GM10248 (cell line): ENCODE measurements around the gene RPL36AL.

Experiments used
- CTCF ChIA-PET: fragments of 300-600 bp; sonication (Branson Sonifier 250); formaldehyde crosslinking; extraction: SDS; loops from one replicate; lab custom pipeline; 2021; ENCODE audit warnings: antibody characterized with exemption; lab: Yijun Ruan, JAX
- POLR2A ChIA-PET: fragments of 350-650 bp; sonication (Branson Sonifier 250); formaldehyde crosslinking; extraction: SDS; loops from one replicate; lab custom pipeline; 2020; ENCODE audit warnings: antibody characterized with exemption; lab: Yijun Ruan, JAX
- DNase-seq: peaks from one replicate; pipeline ENCODE4 v3.0.0; 2012; ENCODE audit errors: extremely low spot score
- CTCF ChIP-seq: IDR thresholded peaks from 2 replicates; pipeline ENCODE4 v1.5.1; 2012; ENCODE audit warnings: mild to moderate bottlenecking, low read depth; ENCODE audit errors: extremely low read depth, missing control alignments, control extremely low read depth

RPL36AL gene

DNA sequence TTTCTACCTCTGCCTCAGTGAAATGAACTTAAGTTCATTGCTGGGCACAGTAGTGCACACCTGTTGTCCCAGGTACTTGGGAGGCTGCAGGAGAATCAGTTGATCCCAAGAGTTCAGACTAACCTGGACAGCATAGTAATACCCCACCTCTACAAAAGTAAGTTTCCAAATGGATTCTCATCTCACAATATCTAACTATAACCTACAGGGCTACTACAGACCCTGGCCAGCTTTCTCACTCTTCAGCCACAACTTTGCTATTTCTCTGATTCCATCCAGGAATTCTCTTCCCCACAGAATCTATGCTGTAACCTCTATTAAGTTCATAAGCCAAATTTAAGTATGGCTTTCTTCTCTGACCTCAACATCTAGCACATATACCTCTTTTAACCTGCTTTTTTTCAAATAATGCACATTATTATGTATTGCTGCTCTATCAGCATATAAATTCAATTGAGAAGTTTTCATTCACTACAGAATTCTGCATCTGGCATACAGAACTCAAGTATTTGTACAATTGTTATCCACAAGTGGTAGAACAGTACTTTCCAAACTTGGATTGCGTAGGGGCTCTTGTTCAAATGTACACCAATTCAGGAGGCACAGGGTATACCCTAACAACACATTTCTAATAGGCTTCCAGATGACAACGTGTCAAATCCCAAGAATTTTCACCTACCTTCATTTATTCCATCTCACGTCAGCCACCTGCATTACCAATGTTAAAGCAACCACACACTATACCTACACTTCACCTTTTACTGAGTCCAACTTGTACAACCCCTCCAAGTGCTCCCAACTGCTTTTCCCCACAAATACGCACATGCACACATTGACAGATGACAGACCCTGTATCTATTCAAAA, 38.1 kb downstream of the RPL36AL start:
- CTCF ChIA-PET: interaction anchor here (1.4 kb wide), 1 partner anchor 121 kb away, joined by 4 read pairs; no protein-coding TSS in a partner anchor
- no peak for TF ChIP-seq CTCF
- POLR2A ChIA-PET: no interaction called here
- DNase-seq: no peak

- no peak for TF ChIP-seq CTCF
- DNase-seq: no peak
- ChIA-PET CTCF (interaction anchor here (1.4 kb wide), 1 partner anchor 120 kb away, joined by 4 read pairs; no protein-coding TSS in a partner anchor), POLR2A (no interaction called here)
Measured at GRCh38 chr14:49581209-49582112, 39.0 kb downstream of the RPL36AL start.

DNA sequence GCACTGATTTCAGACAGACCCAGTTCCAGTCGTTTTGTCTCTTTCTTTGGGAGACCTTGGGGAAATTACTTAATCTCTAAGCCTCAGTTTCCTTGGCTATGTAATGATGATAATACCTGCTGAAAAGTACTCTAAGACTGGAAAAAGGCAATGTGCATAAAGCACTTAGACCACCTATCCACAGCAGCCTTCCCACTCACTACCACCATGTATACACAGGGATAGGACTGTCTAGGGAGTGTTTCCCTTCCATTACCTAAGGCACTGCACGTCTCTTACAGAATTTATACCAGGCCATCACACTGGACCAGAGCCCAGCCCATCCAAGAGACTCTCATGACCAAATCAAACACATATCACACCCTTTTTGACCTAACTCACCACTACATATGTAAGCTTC, 40.6 kb downstream of the RPL36AL start:
- CTCF ChIA-PET: interaction anchor here (1.4 kb wide), 1 partner anchor 741 kb away, joined by 3 read pairs; no protein-coding TSS in a partner anchor
- TF ChIP-seq CTCF: no peak
- DNase-seq: no peak
- POLR2A ChIA-PET: no interaction called here

DNA sequence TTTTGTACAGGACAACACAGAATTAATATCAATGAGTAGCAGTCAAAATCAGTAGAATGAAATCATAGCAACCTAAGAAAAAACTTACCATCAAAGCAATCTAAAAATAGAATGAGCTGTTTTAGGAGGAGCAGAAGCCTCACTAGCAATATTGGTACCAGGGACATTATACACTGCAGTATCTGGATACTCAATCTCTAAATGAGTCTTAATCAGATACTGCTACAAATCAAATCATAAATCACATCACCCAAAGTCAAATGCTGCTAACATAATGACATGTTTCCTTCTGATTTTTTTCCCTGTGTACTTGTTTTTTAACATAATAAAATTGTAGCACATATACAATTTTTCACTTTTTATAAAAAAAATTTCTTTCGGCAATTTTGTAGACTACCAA, 42.3 kb downstream of the RPL36AL start:
- TF ChIP-seq CTCF: no peak
- DNase-seq: no peak
- CTCF ChIA-PET: interaction anchor here (1.1 to 1.5 kb wide), 3 partner anchors 21 to 116 kb away, joined by 3 read pairs; partner anchors contain the start of gene LRR1
- POLR2A ChIA-PET: no interaction called here

- POLR2A ChIA-PET: no interaction called here
- no peak for DNase-seq
- TF ChIP-seq CTCF: no peak
- CTCF ChIA-PET: no interaction called here
Measured at GRCh38 chr14:49574038-49574437, 46.4 kb downstream of the RPL36AL start.

DNA sequence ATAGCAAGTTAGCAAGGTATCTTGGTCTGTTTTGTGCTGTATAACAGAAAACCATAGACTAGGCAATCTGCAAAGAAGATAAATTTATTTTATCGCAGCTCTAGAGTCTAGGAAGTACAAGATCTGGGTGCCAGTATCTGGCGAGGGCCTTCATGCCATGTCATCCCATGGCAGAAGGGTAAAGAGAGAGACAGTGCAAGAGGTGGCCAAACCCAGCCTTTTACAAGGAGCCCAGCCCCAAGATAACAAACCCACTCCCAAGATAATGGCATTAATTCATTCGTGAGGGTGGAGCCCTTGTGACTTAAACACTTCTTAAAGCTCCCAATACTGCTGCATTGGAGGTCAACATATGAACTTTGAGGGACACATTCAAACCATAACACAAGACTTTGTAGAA, 51.1 kb downstream of the RPL36AL start:
- POLR2A ChIA-PET: interaction anchor here (0.6 kb wide), 1 partner anchor 8 kb away, joined by 9 read pairs; no protein-coding TSS in a partner anchor
- CTCF ChIA-PET: no interaction called here
- DNase-seq: no peak
- TF ChIP-seq CTCF: no peak
